IMR-90 (cell line): ENCODE measurements around the gene ZFAND2B. TPM values are rescaled to one million over a fixed set of nuclear protein-coding genes. Genes with fewer than 3 reads are reported as not detected.

Experiments used
- ATAC-seq: fragments of 200-7000 bp; cut with Tn5 transposase; 2 replicates; pipeline ENCODE4 v1.9.1; 2020; ENCODE audit warnings: low read depth, mild to moderate bottlenecking, moderate library complexity
- BruUV-seq: library from RNA; stranded (reverse); fragments of 400-500 nt; replicated peaks from 2 replicates; lab custom pipeline; 2021; lab: Mats Ljungman, UMichigan
- CTCF ChIA-PET: fragments of 300-600 bp; formaldehyde crosslinking; extraction: SDS; loops from one replicate; lab custom pipeline; 2021; ENCODE audit warnings: antibody characterized with exemption; lab: Yijun Ruan, JAX
- POLR2A ChIA-PET: fragments of 300-600 bp; sonication (Branson Sonifier 250); formaldehyde crosslinking; loops from one replicate; lab custom pipeline; 2022; ENCODE audit warnings: antibody characterized with exemption; ENCODE audit not compliant: unreplicated experiment; lab: Charles Lee
- DNase-seq: peaks from one replicate; pipeline ENCODE4 v3.0.0; 2013
- H2AFZ ChIP-seq: replicated peaks from 2 replicates; pipeline ENCODE3; 2013; ENCODE audit warnings: low read length, mild to moderate bottlenecking; ENCODE audit not compliant: poor library complexity
- H2AK5ac ChIP-seq: 2 replicates; pipeline ENCODE4 v1.6.1; 2013; ENCODE audit warnings: low read depth, low read length, inconsistent platforms
- H2AK9ac ChIP-seq: replicated peaks from 2 replicates; pipeline ENCODE3; 2013; ENCODE audit warnings: mild to moderate bottlenecking, low read depth, low read length, moderate library complexity; ENCODE audit not compliant: poor library complexity
- H2BK120ac ChIP-seq: 2 replicates; pipeline ENCODE4 v1.6.1; 2013; ENCODE audit warnings: low read depth, low read length, inconsistent platforms
- H2BK15ac ChIP-seq: 3 replicates; pipeline ENCODE4 v1.6.1; 2013; ENCODE audit warnings: low read depth, low read length, inconsistent platforms
- H2BK20ac ChIP-seq: 2 replicates; pipeline ENCODE4 v1.6.1; 2013; ENCODE audit warnings: low read depth, mild to moderate bottlenecking, inconsistent platforms, low read length, moderate library complexity
- H2BK5ac ChIP-seq: 2 replicates; pipeline ENCODE4 v1.6.1; 2013; ENCODE audit warnings: mild to moderate bottlenecking, low read depth, low read length, inconsistent platforms; ENCODE audit not compliant: poor library complexity, severe bottlenecking
- H3K14ac ChIP-seq: replicated peaks from 2 replicates; pipeline ENCODE4 v1.6.1; 2013; ENCODE audit warnings: low read depth, low read length, inconsistent platforms
- H3K18ac ChIP-seq: 2 replicates; pipeline ENCODE4 v1.6.1; 2013; ENCODE audit warnings: low read depth, low read length, control low read depth
- H3K23ac ChIP-seq: 2 replicates; pipeline ENCODE4 v1.6.1; 2013; ENCODE audit warnings: low read depth, low read length, inconsistent platforms
- H3K27ac ChIP-seq: 2 replicates; pipeline ENCODE4 v1.5.1; 2013; ENCODE audit warnings: mild to moderate bottlenecking, control low read depth, low read length; ENCODE audit not compliant: insufficient read depth
- H3K27me3 ChIP-seq: 2 replicates; pipeline ENCODE4 v1.6.1; 2013; ENCODE audit warnings: low read length; ENCODE audit not compliant: control insufficient read depth, insufficient read depth
- H3K36me3 ChIP-seq: 2 replicates; pipeline ENCODE4 v1.6.1; 2013; ENCODE audit warnings: low read length, mixed read lengths; ENCODE audit not compliant: control insufficient read depth, insufficient read depth
- H3K4ac ChIP-seq: 2 replicates; pipeline ENCODE4 v1.6.1; 2013; ENCODE audit warnings: low read depth, low read length, inconsistent platforms
- H3K4me1 ChIP-seq: 2 replicates; pipeline ENCODE4 v1.6.1; 2013; ENCODE audit warnings: low read length, mixed read lengths; ENCODE audit not compliant: control insufficient read depth, insufficient read depth
- H3K4me2 ChIP-seq: 2 replicates; pipeline ENCODE4 v1.6.1; 2013; ENCODE audit warnings: low read depth, mild to moderate bottlenecking, control low read depth, low read length, moderate library complexity
- H3K4me3 ChIP-seq: 2 replicates; pipeline ENCODE4 v1.5.1; 2013; ENCODE audit warnings: low read depth, mild to moderate bottlenecking, control low read depth, low read length, moderate library complexity; ENCODE audit not compliant: insufficient read depth
- H3K56ac ChIP-seq: 2 replicates; pipeline ENCODE4 v1.6.1; 2013; ENCODE audit warnings: low read length, inconsistent platforms; ENCODE audit not compliant: insufficient read depth; ENCODE audit errors: extremely low read depth
- H3K79me1 ChIP-seq, 2 experiments: 2 replicates each; pipeline ENCODE4 v1.6.1; 2013; ENCODE audit warnings: low read length in 2 of 2, inconsistent platforms in 1 of 2, low read depth in 1 of 2
- H3K9ac ChIP-seq: 2 replicates; pipeline ENCODE4 v1.6.1; 2013; ENCODE audit warnings: low read depth, low read length, control low read depth
- H3K9me1 ChIP-seq: 2 replicates; pipeline ENCODE4 v1.6.1; 2013; ENCODE audit warnings: low read length, inconsistent platforms; ENCODE audit not compliant: insufficient read depth
- H3K9me3 ChIP-seq: 2 replicates; pipeline ENCODE4 v1.6.1; 2013; ENCODE audit warnings: low read length; ENCODE audit not compliant: control insufficient read depth, insufficient read depth
- H4K20me1 ChIP-seq: 2 replicates; pipeline ENCODE4 v1.6.1; 2013; ENCODE audit warnings: low read length, inconsistent platforms; ENCODE audit not compliant: insufficient read depth
- H4K5ac ChIP-seq: 2 replicates; pipeline ENCODE4 v1.6.1; 2013; ENCODE audit warnings: mild to moderate bottlenecking, low read depth, low read length, control low read depth
- H4K8ac ChIP-seq, 2 experiments: 2 replicates each; pipeline ENCODE4 v1.6.1; 2013; ENCODE audit warnings: low read depth in 2 of 2, low read length in 2 of 2, control low read depth in 1 of 2, inconsistent platforms in 1 of 2
- H4K91ac ChIP-seq: 2 replicates; pipeline ENCODE4 v1.6.1; 2013; ENCODE audit warnings: low read depth, low read length, inconsistent platforms; ENCODE audit not compliant: insufficient read depth
- BHLHE40 ChIP-seq: fragments of 150-350 bp; IDR thresholded peaks from 2 replicates; pipeline ENCODE4 v1.6.1; 2016; ENCODE audit warnings: mild to moderate bottlenecking, low read depth, low read length
- CEBPB ChIP-seq: IDR thresholded peaks from 2 replicates; pipeline ENCODE4 v1.6.1; 2012; ENCODE audit warnings: low read depth, low read length, improper control_type of control experiment
- CHD1 ChIP-seq: IDR thresholded peaks from 2 replicates; pipeline ENCODE4 v1.6.1; 2012; ENCODE audit warnings: low read depth, low read length, improper control_type of control experiment
- FOS ChIP-seq: fragments of 150-350 bp; IDR thresholded peaks from 2 replicates; pipeline ENCODE4 v1.6.1; 2016; ENCODE audit warnings: low read depth, low read length
- MAFK ChIP-seq: IDR thresholded peaks from 2 replicates; pipeline ENCODE4 v1.6.1; 2012; ENCODE audit warnings: low read depth, low read length, improper control_type of control experiment
- MAZ ChIP-seq: IDR thresholded peaks from 2 replicates; pipeline ENCODE4 v1.6.1; 2012; ENCODE audit warnings: low read depth, mild to moderate bottlenecking, low read length, improper control_type of control experiment, moderate library complexity, borderline replicate concordance
- NFE2L2 ChIP-seq: fragments of 150-350 bp; IDR thresholded peaks from 2 replicates; pipeline ENCODE4 v1.6.1; 2016; ENCODE audit warnings: low read depth, mild to moderate bottlenecking, low read length
- POLR2A ChIP-seq: IDR thresholded peaks from 2 replicates; pipeline ENCODE4 v1.6.1; 2012; ENCODE audit warnings: mild to moderate bottlenecking, low read depth, low read length
- RAD21 ChIP-seq: IDR thresholded peaks from 2 replicates; pipeline ENCODE4 v1.6.1; 2012; ENCODE audit warnings: low read length, improper control_type of control experiment
- RCOR1 ChIP-seq: IDR thresholded peaks from 2 replicates; pipeline ENCODE4 v1.6.1; 2012; ENCODE audit warnings: mild to moderate bottlenecking, low read length, improper control_type of control experiment; ENCODE audit not compliant: insufficient replicate concordance
- RFX5 ChIP-seq: IDR thresholded peaks from 2 replicates; pipeline ENCODE4 v1.8.0; 2012; ENCODE audit warnings: low read depth, mild to moderate bottlenecking, low read length, moderate library complexity
- SMC3 ChIP-seq: fragments of 150-350 bp; IDR thresholded peaks from 2 replicates; pipeline ENCODE4 v1.6.1; 2016; ENCODE audit warnings: low read depth, mild to moderate bottlenecking, antibody characterized with exemption, low read length, moderate library complexity
- USF2 ChIP-seq: fragments of 150-350 bp; IDR thresholded peaks from 2 replicates; pipeline ENCODE4 v1.6.1; 2017; ENCODE audit warnings: mild to moderate bottlenecking, antibody characterized with exemption, low read length, low read depth
- WGBS, 2 experiments: methylation state at CpG; one replicate each; pipeline versions ENCODE4 v1.1.5 to v1.1.7; 2013; ENCODE audit warnings: missing lambda C conversion rate in 2 of 2; ENCODE audit not compliant: insufficient read length in 1 of 2; ENCODE audit errors: extremely low coverage in 2 of 2; 5-methylcytosine and 5-hydroxymethylcytosine counted together
- dilution Hi-C: fragments of 300-500 bp; cut with HindIII; formaldehyde crosslinking; loops from one replicate; pipeline ENCODE4 v1.14.3; 2018; ENCODE audit warnings: low sequenced_read_pairs; ENCODE audit not compliant: unreplicated experiment
- in situ Hi-C: fragments of 300-500 bp; cut with MboI; formaldehyde crosslinking; loops from 3 replicates; pipeline ENCODE4 v1.14.3; 2019; ENCODE audit warnings: low sequenced_read_pairs, inconsistent platforms, mixed read lengths
- intact Hi-C: fragments of 100-400 bp; cut with micrococcal nuclease; formaldehyde crosslinking; loops from 2 replicates; pipeline ENCODE4 v1.10.0; 2022
- polyA plus RNA-seq, 3 experiments: library from polyadenylated mRNA; depleted of rRNA; stranded (reverse); fragments of >200 nt; gene quantifications; 2 replicates each; pipeline ENCODE4 v1.2.3, GENCODE V29; 2012; ENCODE audit warnings: low replicate concordance in 1 of 3
- total RNA-seq: library from RNA; depleted of rRNA; stranded (reverse); fragments of >200 nt; gene quantifications from 2 replicates; pipeline ENCODE4 v1.2.3, GENCODE V29; 2012
- TF ChIP-seq, protein P1 (sequence below): conservative IDR thresholded peaks from 2 replicates; pipeline ENCODE4 v1.5.1; 2012; ENCODE audit warnings: mild to moderate bottlenecking, low read depth, low read length, improper control_type of control experiment
- TF ChIP-seq, protein P2 (sequence below): fragments of 150-350 bp; IDR thresholded peaks from 2 replicates; pipeline ENCODE4 v1.6.1; 2016; ENCODE audit warnings: low read depth, mild to moderate bottlenecking, low read length, moderate library complexity, borderline replicate concordance

Gene ZFAND2B
- total and polyA plus RNA-seq, 2 of the 4 experiments (the other 2 are of a cell fraction): 25.5 to 38.3 TPM

DNA sequence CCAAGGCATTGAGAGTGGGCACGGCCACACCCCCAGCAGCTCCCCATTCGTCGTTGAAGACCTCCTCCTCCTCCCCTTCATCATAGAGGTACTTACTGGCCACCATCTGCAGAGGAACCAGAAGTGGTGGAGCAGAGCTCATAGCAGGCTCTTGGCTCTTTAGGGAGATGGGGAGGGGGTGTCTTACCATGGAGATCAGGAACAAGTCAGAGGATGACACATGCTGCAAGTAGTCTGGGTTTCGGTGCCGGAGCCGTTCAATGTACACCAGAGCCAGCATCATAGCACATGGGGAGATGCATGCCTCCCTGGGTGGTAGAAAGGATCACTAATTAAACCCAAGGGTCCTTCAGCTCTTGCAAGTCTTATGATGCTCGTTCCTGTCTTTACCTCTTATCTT is 31.8 kb upstream of the ZFAND2B start:
- no peak for TF ChIP-seq MAZ
- TF ChIP-seq, protein P1, sequence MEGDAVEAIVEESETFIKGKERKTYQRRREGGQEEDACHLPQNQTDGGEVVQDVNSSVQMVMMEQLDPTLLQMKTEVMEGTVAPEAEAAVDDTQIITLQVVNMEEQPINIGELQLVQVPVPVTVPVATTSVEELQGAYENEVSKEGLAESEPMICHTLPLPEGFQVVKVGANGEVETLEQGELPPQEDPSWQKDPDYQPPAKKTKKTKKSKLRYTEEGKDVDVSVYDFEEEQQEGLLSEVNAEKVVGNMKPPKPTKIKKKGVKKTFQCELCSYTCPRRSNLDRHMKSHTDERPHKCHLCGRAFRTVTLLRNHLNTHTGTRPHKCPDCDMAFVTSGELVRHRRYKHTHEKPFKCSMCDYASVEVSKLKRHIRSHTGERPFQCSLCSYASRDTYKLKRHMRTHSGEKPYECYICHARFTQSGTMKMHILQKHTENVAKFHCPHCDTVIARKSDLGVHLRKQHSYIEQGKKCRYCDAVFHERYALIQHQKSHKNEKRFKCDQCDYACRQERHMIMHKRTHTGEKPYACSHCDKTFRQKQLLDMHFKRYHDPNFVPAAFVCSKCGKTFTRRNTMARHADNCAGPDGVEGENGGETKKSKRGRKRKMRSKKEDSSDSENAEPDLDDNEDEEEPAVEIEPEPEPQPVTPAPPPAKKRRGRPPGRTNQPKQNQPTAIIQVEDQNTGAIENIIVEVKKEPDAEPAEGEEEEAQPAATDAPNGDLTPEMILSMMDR: no peak
- TF ChIP-seq RCOR1: no peak
- TF ChIP-seq FOS: no peak
- no peak for TF ChIP-seq RFX5
- TF ChIP-seq BHLHE40: no peak
- no peak for TF ChIP-seq CEBPB
- no peak for TF ChIP-seq RAD21
- no peak for TF ChIP-seq SMC3
- TF ChIP-seq POLR2A: no peak
- TF ChIP-seq NFE2L2: no peak
- no peak for TF ChIP-seq MAFK
- no peak for TF ChIP-seq CHD1
- TF ChIP-seq, protein P2, sequence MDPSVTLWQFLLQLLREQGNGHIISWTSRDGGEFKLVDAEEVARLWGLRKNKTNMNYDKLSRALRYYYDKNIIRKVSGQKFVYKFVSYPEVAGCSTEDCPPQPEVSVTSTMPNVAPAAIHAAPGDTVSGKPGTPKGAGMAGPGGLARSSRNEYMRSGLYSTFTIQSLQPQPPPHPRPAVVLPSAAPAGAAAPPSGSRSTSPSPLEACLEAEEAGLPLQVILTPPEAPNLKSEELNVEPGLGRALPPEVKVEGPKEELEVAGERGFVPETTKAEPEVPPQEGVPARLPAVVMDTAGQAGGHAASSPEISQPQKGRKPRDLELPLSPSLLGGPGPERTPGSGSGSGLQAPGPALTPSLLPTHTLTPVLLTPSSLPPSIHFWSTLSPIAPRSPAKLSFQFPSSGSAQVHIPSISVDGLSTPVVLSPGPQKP: no peak
- TF ChIP-seq USF2: no peak
- intact Hi-C loops: loop anchor here (5.0 kb wide), 2 partner anchors 102 to 212 kb away; partner anchors contain the start of genes DNAJB2 and DNPEP
- Histone ChIP-seq H3K4me2 (no peak overlapping the region), H2BK15ac (no peak overlapping the region), H3K56ac (no peak overlapping the region), H3K23ac (no peak overlapping the region), H4K91ac (no peak overlapping the region), H3K4me3 (no peak overlapping the region), H3K27ac (no peak overlapping the region), H4K5ac (no peak overlapping the region), H2BK20ac (no peak overlapping the region), H2BK120ac (no peak overlapping the region), H3K9me3 (no peaks in the 10 kb centered on the region), H3K27me3 (no peaks in the 10 kb centered on the region), H2BK5ac (no peak overlapping the region), H3K18ac (no peak overlapping the region), H3K4ac (no peak overlapping the region), H4K20me1 (peaks cover 19% of the 10 kb centered on the region), H2AFZ (no peak overlapping the region), H3K9ac (no peak overlapping the region), H2AK9ac (no peak overlapping the region), H3K79me1 (peaks cover 15 to 34% of the 10 kb centered on the region in 2 experiments), H3K14ac (no peak overlapping the region), H3K36me3 (peaks cover 22% of the 10 kb centered on the region), H3K4me1 (peaks cover 8% of the 10 kb centered on the region; the same call in 1 of the 2 replicates), H3K9me1 (0 out of 2 replicates have a peak, but pooled peaks cover 6% of the 10 kb centered on the region), H4K8ac (no peak overlapping the region), H2AK5ac (no peak overlapping the region)
- WGBS, 2 experiments: 100% methylated on average over 1 of the region's 7 CpGs; no CpG with 5 or more reads in 1 of the 2 experiments
- ATAC-seq (no peak), DNase-seq (no peak)
- ChIA-PET POLR2A (no interaction called here), CTCF (interaction anchor here (1.4 kb wide), 1 partner anchor 120 kb away, joined by 3 read pairs; no protein-coding TSS in a partner anchor)
- in situ Hi-C loops: loop anchor here (5.0 kb wide), 2 partner anchors 32 to 122 kb away; partner anchors contain the start of gene ZFAND2B
- dilution Hi-C loops: no loop called here
- BruUV-seq: no TSS peak
